Astrocyte of the spinal cord (primary cell): ENCODE measurements around the gene AGAP1.

Source experiments
- DNase-seq: peaks from one replicate; pipeline ENCODE4 v3.0.0; 2011; ENCODE audit warnings: low read depth, low spot score
- H3K4me3 ChIP-seq: 2 replicates; pipeline ENCODE4 v1.5.1; 2011; ENCODE audit warnings: low read depth, mild to moderate bottlenecking, low read length, moderate library complexity
- CTCF ChIP-seq: IDR thresholded peaks from 2 replicates; pipeline ENCODE4 v1.5.1; 2012; ENCODE audit warnings: low read depth, mild to moderate bottlenecking, low read length, inconsistent platforms
- in situ Hi-C: cut with HindIII; loops from 2 replicates; pipeline ENCODE4 v1.10.0; 2017; ENCODE audit warnings: low sequenced_read_pairs

The AGAP1 gene

GRCh38 chr2:235904585-235904931 is 410.7 kb downstream of the AGAP1 start:
- TF ChIP-seq CTCF: no peak
- no peak for DNase-seq
- in situ Hi-C loops: no loop called here
- H3K4me3 ChIP-seq: no peak overlapping the region

- in situ Hi-C loops: no loop called here
- H3K4me3 ChIP-seq: no peak overlapping the region
- DNase-seq: no peak
- TF ChIP-seq CTCF: no peak
Observed at GRCh38 chr2:235908826-235909225, 415.0 kb downstream of the AGAP1 start.

- DNase-seq: no peak
- H3K4me3 ChIP-seq: no peak overlapping the region
- in situ Hi-C loops: no loop called here
- TF ChIP-seq CTCF: no peak
Observed at GRCh38 chr2:235909358-235909757, 415.5 kb downstream of the AGAP1 start.

GRCh38 chr2:235910067-235910466 is 416.2 kb downstream of the AGAP1 start:
- in situ Hi-C loops: no loop called here
- no peak for TF ChIP-seq CTCF
- no peak overlapping the region for H3K4me3 ChIP-seq
- no peak for DNase-seq

GRCh38 chr2:235911125-235911524 is 417.3 kb downstream of the AGAP1 start:
- DNase-seq: no peak
- in situ Hi-C loops: no loop called here
- TF ChIP-seq CTCF: no peak
- no peak overlapping the region for H3K4me3 ChIP-seq

GRCh38 chr2:235911633-235912233 is 417.9 kb downstream of the AGAP1 start:
- H3K4me3 ChIP-seq: no peak overlapping the region
- in situ Hi-C loops: no loop called here
- no peak for TF ChIP-seq CTCF
- DNase-seq: no peak

- in situ Hi-C loops: no loop called here
- no peak for DNase-seq
- H3K4me3 ChIP-seq: no peak overlapping the region
- TF ChIP-seq CTCF: no peak
Observed at GRCh38 chr2:235914756-235915155, 420.9 kb downstream of the AGAP1 start.
